Ascending aorta (tissue), 2 donors: ENCODE measurements around the gene KCNC3. TPM values are rescaled to one million over a fixed set of nuclear protein-coding genes. Genes with fewer than 3 reads are reported as not detected.
"Not testable (repeated sequence)": the region's sequence is repeated elsewhere in the genome, so short reads cannot be mapped to it uniquely, and the experiment has no call there.

Experiments
- DNase-seq, 2 donors: peaks; one replicate each; pipeline ENCODE4 v3.0.0-alpha.2; 2019; ENCODE audit warnings: low spot score in 2 of 2
- H3K27ac ChIP-seq, 2 donors: fragments of 200-600 bp; sonication (generic); one replicate each; pipeline ENCODE4 v1.5.1; 2016 to 2017; ENCODE audit warnings: mild to moderate bottlenecking in 1 of 2
- H3K27me3 ChIP-seq: fragments of 200-600 bp; sonication (generic); one replicate; pipeline ENCODE4 v1.5.1; 2017
- H3K36me3 ChIP-seq, 2 donors: fragments of 200-600 bp; sonication (generic); one replicate each; pipeline ENCODE4 v1.5.1; 2016
- H3K4me1 ChIP-seq, 2 donors: fragments of 200-600 bp; sonication (generic); one replicate each; pipeline ENCODE4 v1.5.1; 2016 to 2017; ENCODE audit warnings: mild to moderate bottlenecking in 1 of 2
- H3K4me3 ChIP-seq, 2 donors: fragments of 200-600 bp; sonication (generic); one replicate each; pipeline ENCODE4 v1.5.1; 2016 to 2017; ENCODE audit warnings: mild to moderate bottlenecking in 1 of 2
- H3K9me3 ChIP-seq, 2 donors: fragments of 200-600 bp; sonication (generic); one replicate each; pipeline ENCODE4 v1.5.1; 2016
- intact Hi-C: fragments of 100-400 bp; cut with DNase I; formaldehyde crosslinking; loops from one replicate; pipeline ENCODE4 v1.15.1; 2023
- total RNA-seq: library from RNA; depleted of rRNA; stranded (reverse); fragments of >200 nt; gene quantifications from one replicate; pipeline ENCODE4 v1.1.0, GENCODE V29; 2016
- TF ChIP-seq, protein P1 (sequence below), 3 experiments: fragments of 200-600 bp in 2 of 3; fragments of 450-650 bp in 1 of 3; sonication (generic) in 2 of 3; IDR thresholded peaks; one replicate each; pipeline ENCODE4 v1.5.1; 2016 to 2019; ENCODE audit warnings: antibody characterized with exemption in 3 of 3, mild to moderate bottlenecking in 1 of 3, moderate library complexity in 1 of 3

KCNC3 gene
- total RNA-seq, 1 donor from 2014 or later: 3.8 TPM

DNA sequence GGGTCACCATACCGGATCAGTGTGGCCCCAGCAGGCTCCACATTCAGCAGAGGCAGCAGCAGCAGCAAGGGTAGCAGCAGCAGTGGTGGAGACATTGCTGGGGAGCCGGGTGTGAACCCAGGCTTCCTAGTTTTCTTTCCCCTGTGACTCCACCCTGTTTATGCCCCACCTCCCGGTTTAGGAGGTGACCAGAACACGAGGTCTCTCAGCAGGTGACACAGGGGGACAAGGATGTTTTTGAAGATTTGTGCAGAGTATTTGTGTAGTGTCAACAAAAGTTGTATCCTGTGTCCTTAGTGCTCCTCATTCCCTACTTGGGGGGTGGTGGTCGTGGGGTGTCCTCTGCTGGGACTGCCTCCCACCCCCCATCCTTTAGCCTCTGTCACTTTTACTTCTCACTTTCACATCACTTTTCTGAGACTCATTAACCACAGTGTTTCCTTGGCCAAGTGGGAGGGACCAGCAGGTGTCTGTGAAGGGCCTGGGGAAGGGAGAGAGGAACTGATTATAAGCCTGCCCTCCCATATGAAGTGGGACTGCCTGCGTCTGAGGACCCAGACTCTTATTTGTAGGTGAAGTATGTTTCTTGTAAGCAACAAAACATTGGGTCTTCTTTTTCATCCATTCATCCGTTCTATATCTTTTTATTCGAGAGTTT is 15.6 kb upstream of the KCNC3 start:
- TF ChIP-seq, protein P1, sequence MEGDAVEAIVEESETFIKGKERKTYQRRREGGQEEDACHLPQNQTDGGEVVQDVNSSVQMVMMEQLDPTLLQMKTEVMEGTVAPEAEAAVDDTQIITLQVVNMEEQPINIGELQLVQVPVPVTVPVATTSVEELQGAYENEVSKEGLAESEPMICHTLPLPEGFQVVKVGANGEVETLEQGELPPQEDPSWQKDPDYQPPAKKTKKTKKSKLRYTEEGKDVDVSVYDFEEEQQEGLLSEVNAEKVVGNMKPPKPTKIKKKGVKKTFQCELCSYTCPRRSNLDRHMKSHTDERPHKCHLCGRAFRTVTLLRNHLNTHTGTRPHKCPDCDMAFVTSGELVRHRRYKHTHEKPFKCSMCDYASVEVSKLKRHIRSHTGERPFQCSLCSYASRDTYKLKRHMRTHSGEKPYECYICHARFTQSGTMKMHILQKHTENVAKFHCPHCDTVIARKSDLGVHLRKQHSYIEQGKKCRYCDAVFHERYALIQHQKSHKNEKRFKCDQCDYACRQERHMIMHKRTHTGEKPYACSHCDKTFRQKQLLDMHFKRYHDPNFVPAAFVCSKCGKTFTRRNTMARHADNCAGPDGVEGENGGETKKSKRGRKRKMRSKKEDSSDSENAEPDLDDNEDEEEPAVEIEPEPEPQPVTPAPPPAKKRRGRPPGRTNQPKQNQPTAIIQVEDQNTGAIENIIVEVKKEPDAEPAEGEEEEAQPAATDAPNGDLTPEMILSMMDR (IDR thresholded peaks at IDR 0.05): no peak
- intact Hi-C loops: no loop called here
- DNase-seq: no peak
- no peaks in the 10 kb centered on the region for H3K27me3 ChIP-seq
- peaks cover 0 to 7% of the 10 kb centered on the region in 2 donors for H3K9me3 ChIP-seq
- H3K27ac ChIP-seq: no peak overlapping the region
- H3K4me1 ChIP-seq: no peaks in the 10 kb centered on the region
- H3K36me3 ChIP-seq: no peaks in the 10 kb centered on the region
- no peak overlapping the region for H3K4me3 ChIP-seq

- Histone ChIP-seq H3K4me3 (no peak overlapping the region), H3K36me3 (no peaks in the 10 kb centered on the region), H3K27ac (no peak overlapping the region), H3K4me1 (no peaks in the 10 kb centered on the region), H3K27me3 (no peaks in the 10 kb centered on the region), H3K9me3 (peaks cover 0 to 7% of the 10 kb centered on the region in 2 donors)
- TF ChIP-seq, protein P1 (IDR thresholded peaks at IDR 0.05): no peak
- intact Hi-C loops: no loop called here
- no peak for DNase-seq
Observed at GRCh38 chr19:50341091-50341564, 12.0 kb upstream of the KCNC3 start.

- intact Hi-C loops: no loop called here
- no peaks in the 10 kb centered on the region for H3K36me3 ChIP-seq
- no peak for DNase-seq
Observed at GRCh38 chr19:50340331-50340730, 11.2 kb upstream of the KCNC3 start.

DNA sequence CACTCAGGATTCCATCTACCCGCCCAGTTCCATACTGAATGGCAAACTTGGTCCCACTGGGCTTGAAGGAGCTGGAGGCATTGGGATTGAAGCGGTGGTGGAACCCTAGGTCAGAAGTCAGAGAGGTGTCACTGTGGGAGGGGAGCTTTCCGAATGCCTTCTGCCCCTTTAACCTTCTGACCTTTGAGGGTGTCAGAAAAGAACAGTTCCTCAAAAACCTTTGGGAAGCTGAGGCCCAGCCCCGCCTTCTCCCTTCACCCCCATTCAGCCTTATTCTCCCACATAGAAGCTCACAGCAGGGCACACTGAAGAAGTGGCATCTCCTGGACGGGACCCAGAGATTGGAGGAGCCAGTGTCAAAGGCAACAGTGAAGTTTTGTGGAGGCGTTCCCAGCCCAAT is 7.9 kb upstream of the KCNC3 start:
- H3K27me3 ChIP-seq, H3K27ac ChIP-seq, H3K4me1 ChIP-seq, H3K9me3 ChIP-seq, H3K4me3 ChIP-seq, intact Hi-C loops, H3K36me3 ChIP-seq, DNase-seq: not testable (repeated sequence)

More at GRCh38 chr19:50340331-50340730, 11.2 kb upstream of the KCNC3 start:
- Histone ChIP-seq H3K4me1 (no peaks in the 10 kb centered on the region), H3K9me3 (peaks cover 0 to 7% of the 10 kb centered on the region in 2 donors), H3K27ac (no peak overlapping the region), H3K4me3 (no peak overlapping the region), H3K27me3 (no peaks in the 10 kb centered on the region)
- TF ChIP-seq, protein P1 (IDR thresholded peaks at IDR 0.05): no peak

GRCh38 chr19:50334741-50335421 is 5.7 kb upstream of the KCNC3 start:
- no peak for DNase-seq
- no peaks in the 10 kb centered on the region for H3K36me3 ChIP-seq

More at GRCh38 chr19:50334741-50335421, 5.7 kb upstream of the KCNC3 start:
- Histone ChIP-seq H3K27ac (no peak overlapping the region), H3K4me3 (no peak overlapping the region), H3K9me3 (no peaks in the 10 kb centered on the region), H3K27me3 (no peaks in the 10 kb centered on the region), H3K4me1 (peaks cover 0 to 8% of the 10 kb centered on the region in 2 donors)
- TF ChIP-seq, protein P1 (IDR thresholded peaks at IDR 0.05): no peak
- intact Hi-C loops: no loop called here
